ENCODE data around the gene CDC42BPA.

Gene CDC42BPA

DNA sequence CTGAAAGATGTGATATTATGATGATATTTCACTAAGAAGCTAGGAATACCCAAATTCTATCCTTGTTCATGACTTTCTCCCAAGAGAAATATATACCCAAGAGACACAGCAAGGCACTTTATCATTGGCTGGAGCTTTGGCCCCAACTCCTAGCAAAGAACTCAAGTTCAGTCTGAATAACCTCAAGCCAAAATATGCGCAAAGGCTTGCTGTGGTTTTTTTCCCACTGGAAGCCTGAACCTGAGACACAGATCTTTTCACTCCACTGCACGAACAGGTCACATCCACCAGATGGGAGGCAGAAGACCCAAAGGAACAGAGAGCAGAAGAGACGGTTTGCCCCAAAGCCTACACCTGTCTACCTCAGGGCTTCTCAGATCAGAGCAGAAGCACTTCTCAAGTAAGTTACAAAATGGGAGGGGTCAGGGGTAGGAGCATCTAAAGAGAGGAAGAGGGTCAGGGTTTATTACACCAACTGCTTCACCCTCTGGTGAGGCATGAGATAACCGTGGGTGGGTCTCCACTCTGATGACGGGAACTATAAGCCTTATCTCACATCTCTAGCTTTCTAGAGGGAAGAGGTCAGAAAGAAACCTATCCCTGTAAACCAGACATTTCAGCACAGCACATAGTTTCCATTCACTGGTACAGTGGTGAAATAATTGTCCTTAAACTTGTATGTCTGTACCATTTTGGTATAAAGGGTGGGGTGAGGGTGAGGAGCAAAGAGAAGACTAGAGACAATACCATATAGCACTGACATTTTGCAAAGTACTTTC, 17.1 kb upstream of the CDC42BPA start:
- WGBS, 2 experiments, result 93 to 95% methylated on average over 5 of the region's 5 CpGs
- H3K36me3 ChIP-seq (ENCODE audit: control insufficient read depth, insufficient read depth, low read length), result no peaks in the 10 kb centered on the region
- no peaks in the 10 kb centered on the region for H3K9me3 ChIP-seq (ENCODE audit: control insufficient read depth, low read length)
- H3K4me3 ChIP-seq (ENCODE audit: insufficient read depth, low read depth, low read length), result no peak overlapping the region
- no peaks in the 10 kb centered on the region for H3K4me1 ChIP-seq (ENCODE audit: control insufficient read depth, insufficient read depth, low read length)
- H3K27me3 ChIP-seq (ENCODE audit: control insufficient read depth, insufficient read depth, low read length, poor library complexity, severe bottlenecking), result no peaks in the 10 kb centered on the region
- no peak overlapping the region for H3K27ac ChIP-seq (ENCODE audit: insufficient read depth, low read depth, low read length, poor library complexity, severe bottlenecking)

DNA sequence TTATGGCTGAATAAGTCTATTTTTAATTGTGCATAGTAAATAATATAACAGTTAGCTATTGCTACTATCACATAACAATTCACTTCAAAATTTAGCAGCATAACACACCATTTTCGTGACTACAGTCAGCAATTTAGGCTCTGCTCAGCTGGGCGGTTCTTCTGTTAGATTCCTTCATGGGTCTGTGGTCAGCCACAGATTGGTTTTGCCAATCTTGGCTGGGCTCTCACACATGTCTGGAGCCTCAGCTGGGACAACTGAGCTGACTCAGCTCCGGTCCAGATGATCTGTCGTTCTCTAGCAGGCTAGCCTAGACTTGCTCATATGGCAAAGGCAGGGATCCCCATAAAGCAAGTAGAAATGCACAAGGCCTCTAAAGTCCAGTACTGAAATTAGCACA, 15.1 kb upstream of the CDC42BPA start:
- WGBS, 2 experiments, result 91 to 94% methylated on average over 4 of the region's 4 CpGs
- Histone ChIP-seq H3K4me3 (ENCODE audit: insufficient read depth, low read depth, low read length) (no peak overlapping the region), H3K9me3 (ENCODE audit: control insufficient read depth, low read length) (no peaks in the 10 kb centered on the region), H3K27me3 (ENCODE audit: control insufficient read depth, insufficient read depth, low read length, poor library complexity, severe bottlenecking) (no peaks in the 10 kb centered on the region), H3K4me1 (ENCODE audit: control insufficient read depth, insufficient read depth, low read length) (no peaks in the 10 kb centered on the region), H3K27ac (ENCODE audit: insufficient read depth, low read depth, low read length, poor library complexity, severe bottlenecking) (no peak overlapping the region), H3K36me3 (ENCODE audit: control insufficient read depth, insufficient read depth, low read length) (no peaks in the 10 kb centered on the region)

DNA sequence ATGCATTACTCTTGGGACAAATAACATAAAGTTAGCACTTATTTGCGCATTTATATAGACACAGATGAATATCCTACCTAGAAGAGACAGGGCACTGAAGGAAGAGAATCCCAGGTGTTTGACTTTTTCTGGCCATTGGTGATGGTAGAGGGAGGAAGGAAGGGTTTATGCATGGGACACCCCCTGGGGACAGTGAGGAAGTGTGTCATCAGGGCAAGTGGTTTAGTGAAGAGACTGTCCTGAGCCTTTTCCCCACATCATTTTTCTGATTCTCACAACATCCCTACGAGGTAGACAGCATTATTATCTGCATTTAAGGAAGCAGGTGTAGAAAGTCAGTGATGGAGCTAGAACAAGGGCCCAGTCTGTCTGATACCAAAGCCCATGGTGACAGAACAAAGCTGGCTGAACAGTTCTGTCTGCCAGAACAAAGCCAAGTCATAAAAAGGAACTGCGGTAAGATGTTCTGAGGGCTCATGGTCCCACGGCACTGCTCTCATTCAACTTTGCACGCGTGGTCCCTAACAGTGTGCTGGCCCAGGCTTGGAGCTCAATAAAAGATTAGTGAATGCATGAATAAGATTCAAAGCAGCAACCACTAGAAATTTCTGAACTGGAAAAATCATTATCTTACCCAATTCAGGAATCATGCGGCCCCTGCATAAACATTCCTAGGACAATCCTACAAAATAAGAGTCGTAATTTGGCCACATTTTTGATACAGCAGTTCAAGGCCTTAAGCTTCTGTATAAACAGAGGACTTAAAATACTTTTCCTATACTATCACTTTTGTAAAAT, 12.2 kb upstream of the CDC42BPA start:
- WGBS, 2 experiments, result 85 to 91% methylated on average over 7 to 8 of the region's 8 CpGs
- no peaks in the 10 kb centered on the region for H3K27me3 ChIP-seq (ENCODE audit: control insufficient read depth, insufficient read depth, low read length, poor library complexity, severe bottlenecking)
- H3K4me3 ChIP-seq (ENCODE audit: insufficient read depth, low read depth, low read length), result no peak overlapping the region

DNA sequence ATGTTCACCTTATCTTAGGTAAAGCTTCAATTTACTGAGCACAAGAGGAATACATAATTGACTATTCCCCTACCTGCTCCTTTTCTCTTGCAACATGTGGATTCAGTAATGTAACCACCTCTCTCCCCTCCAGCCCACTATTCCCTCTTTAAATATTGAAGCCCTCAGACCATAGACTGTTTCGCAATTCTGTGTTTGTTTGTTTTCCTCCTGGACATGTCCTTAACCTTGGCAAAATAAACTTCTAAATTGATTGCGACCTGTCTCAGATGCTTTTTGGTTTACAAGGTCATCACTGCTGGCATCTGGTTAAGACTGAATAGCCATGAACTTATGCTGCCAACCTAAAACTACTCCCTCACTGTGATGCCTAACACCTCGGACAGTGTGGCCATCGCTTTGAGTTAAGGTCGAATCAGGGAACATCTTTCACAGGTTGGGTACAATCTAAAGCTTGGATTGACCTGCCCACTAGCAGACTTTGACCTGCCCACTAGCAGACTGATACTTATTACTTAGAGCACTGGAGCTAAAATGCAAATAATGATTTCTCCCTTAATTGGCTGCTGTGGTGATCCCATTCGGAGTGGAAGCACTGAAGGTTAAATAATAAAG, 10.2 kb upstream of the CDC42BPA start:
- Histone ChIP-seq H3K27ac (ENCODE audit: insufficient read depth, low read depth, low read length, poor library complexity, severe bottlenecking) (no peak overlapping the region), H3K4me1 (ENCODE audit: control insufficient read depth, insufficient read depth, low read length) (no peaks in the 10 kb centered on the region), H3K27me3 (ENCODE audit: control insufficient read depth, insufficient read depth, low read length, poor library complexity, severe bottlenecking) (no peaks in the 10 kb centered on the region), H3K36me3 (ENCODE audit: control insufficient read depth, insufficient read depth, low read length) (no peaks in the 10 kb centered on the region), H3K4me3 (ENCODE audit: insufficient read depth, low read depth, low read length) (no peak overlapping the region), H3K9me3 (ENCODE audit: control insufficient read depth, low read length) (no peaks in the 10 kb centered on the region)
- 90% methylated on average over 5 to 6 of the region's 6 CpGs for WGBS, 2 experiments

More for the DNA sequence above, 12.2 kb upstream of the CDC42BPA start:
- no peak overlapping the region for H3K27ac ChIP-seq (ENCODE audit: insufficient read depth, low read depth, low read length, poor library complexity, severe bottlenecking)
- no peaks in the 10 kb centered on the region for H3K4me1 ChIP-seq (ENCODE audit: control insufficient read depth, insufficient read depth, low read length)
- H3K9me3 ChIP-seq (ENCODE audit: control insufficient read depth, low read length), result no peaks in the 10 kb centered on the region
- H3K36me3 ChIP-seq (ENCODE audit: control insufficient read depth, insufficient read depth, low read length), result no peaks in the 10 kb centered on the region

DNA sequence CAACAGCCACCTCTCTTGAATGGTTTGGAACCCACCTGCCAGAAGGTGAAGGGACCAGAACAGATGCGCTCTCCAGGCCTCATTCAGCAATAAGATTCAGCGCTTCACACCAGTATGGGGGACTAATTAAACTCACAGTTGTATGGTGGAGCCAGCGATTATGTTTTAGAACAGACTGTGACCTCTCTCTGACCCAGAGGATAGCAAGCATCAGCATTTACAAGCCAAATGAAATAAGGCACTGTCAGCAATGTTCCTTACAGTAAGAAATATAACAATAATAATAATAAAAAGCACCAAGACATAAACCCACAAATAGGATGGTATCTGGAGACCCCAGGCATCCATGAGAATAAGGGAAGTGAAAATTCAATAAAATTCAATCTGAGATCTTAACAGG, 6.9 kb upstream of the CDC42BPA start:
- Histone ChIP-seq H3K9me3 (ENCODE audit: control insufficient read depth, low read length) (no peaks in the 10 kb centered on the region), H3K36me3 (ENCODE audit: control insufficient read depth, insufficient read depth, low read length) (no peaks in the 10 kb centered on the region), H3K4me3 (ENCODE audit: insufficient read depth, low read depth, low read length) (no peak overlapping the region), H3K4me1 (ENCODE audit: control insufficient read depth, insufficient read depth, low read length) (peaks cover 4% of the 10 kb centered on the region), H3K27ac (ENCODE audit: insufficient read depth, low read depth, low read length, poor library complexity, severe bottlenecking) (no peak overlapping the region), H3K27me3 (ENCODE audit: control insufficient read depth, insufficient read depth, low read length, poor library complexity, severe bottlenecking) (no peaks in the 10 kb centered on the region)
- 93% methylated on average over 3 of the region's 3 CpGs for WGBS, 2 experiments

DNA sequence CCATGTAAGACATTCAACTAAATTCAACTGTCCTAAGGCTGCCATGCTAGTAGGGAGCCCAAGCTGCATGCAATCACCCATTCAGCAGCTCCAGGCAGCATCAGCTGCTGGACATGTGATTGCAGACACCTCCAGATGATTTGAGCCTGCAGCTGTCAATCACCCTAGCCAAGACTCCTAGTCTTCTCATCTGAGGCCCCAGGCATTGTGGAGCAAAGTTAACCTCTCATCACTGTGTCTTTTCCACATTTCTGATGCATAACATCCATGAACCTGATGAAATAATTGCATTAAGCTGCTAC, 5.6 kb upstream of the CDC42BPA start:
- peaks cover 11% of the 10 kb centered on the region for H3K4me1 ChIP-seq (ENCODE audit: control insufficient read depth, insufficient read depth, low read length)
- no peaks in the 10 kb centered on the region for H3K27me3 ChIP-seq (ENCODE audit: control insufficient read depth, insufficient read depth, low read length, poor library complexity, severe bottlenecking)
- no peak overlapping the region for H3K4me3 ChIP-seq (ENCODE audit: insufficient read depth, low read depth, low read length)
- no peak overlapping the region for H3K27ac ChIP-seq (ENCODE audit: insufficient read depth, low read depth, low read length, poor library complexity, severe bottlenecking)
- no peaks in the 10 kb centered on the region for H3K36me3 ChIP-seq (ENCODE audit: control insufficient read depth, insufficient read depth, low read length)
- H3K9me3 ChIP-seq (ENCODE audit: control insufficient read depth, low read length), result no peaks in the 10 kb centered on the region

DNA sequence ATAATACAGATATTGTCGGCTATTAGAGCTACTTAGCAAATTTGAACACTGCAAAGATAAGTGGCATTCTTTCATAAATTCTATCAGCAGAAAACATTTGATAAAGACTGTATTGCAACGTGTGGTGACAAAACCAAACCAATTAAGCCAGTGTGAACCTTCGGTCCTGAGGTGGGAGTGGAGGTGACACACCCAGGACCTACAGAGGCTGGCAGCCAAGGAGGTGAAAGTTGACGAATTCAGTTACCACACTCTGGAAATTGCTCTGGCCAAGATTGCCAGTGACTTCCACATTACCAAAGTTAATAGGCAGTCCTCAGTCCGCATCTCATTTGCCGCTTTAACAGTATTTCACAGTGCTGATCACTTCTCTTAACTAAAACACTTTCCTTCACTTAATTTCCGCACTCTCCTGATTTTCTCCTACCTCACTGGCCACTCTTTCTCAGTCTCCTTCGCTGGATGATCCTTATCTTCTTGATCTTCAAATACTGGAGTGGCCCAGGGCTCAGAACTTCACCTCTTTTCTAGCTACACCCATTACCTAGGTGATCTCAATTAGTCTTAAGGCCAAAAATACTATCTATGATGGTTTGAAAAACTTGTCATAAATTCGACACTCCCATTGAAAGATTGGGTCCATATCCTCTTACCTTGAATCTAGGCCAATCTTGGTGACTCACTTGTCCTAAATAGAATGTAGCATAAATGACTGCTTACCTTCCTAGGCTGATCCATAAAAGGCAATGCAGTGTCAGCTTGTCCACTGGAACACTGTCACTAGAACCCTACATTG, 5.1 kb upstream of the CDC42BPA start:
- H3K36me3 ChIP-seq (ENCODE audit: control insufficient read depth, insufficient read depth, low read length), result no peaks in the 10 kb centered on the region
- no peak overlapping the region for H3K4me3 ChIP-seq (ENCODE audit: insufficient read depth, low read depth, low read length)
- no peak overlapping the region for H3K27ac ChIP-seq (ENCODE audit: insufficient read depth, low read depth, low read length, poor library complexity, severe bottlenecking)
- 93 to 94% methylated on average over 9 of the region's 9 CpGs for WGBS, 2 experiments
- peaks cover 11% of the 10 kb centered on the region for H3K4me1 ChIP-seq (ENCODE audit: control insufficient read depth, insufficient read depth, low read length)
- H3K9me3 ChIP-seq (ENCODE audit: control insufficient read depth, low read length), result no peaks in the 10 kb centered on the region
- H3K27me3 ChIP-seq (ENCODE audit: control insufficient read depth, insufficient read depth, low read length, poor library complexity, severe bottlenecking), result no peaks in the 10 kb centered on the region

DNA sequence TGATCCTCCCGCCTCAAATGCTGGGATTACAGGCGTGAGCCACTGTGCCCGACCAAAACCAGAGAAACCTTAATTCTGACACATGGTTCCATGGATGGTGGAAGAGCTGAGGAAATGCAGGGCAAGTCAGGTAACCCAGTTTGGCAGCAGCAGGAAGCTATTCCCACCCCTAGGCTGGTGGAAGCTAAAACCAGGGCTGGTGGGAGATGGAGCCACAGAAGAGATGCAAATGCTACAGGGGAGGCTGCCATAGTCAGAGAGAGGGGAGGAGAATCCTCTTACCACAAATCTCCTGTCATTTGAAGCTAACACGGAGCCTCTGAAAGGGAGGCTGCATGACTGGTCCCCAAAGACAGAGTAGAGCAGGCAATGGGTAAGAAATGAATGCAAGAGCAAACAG, 4.1 kb upstream of the CDC42BPA start:
- no peaks in the 10 kb centered on the region for H3K36me3 ChIP-seq (ENCODE audit: control insufficient read depth, insufficient read depth, low read length)
- WGBS, 2 experiments, result 85 to 89% methylated on average over 3 to 4 of the region's 4 CpGs

DNA sequence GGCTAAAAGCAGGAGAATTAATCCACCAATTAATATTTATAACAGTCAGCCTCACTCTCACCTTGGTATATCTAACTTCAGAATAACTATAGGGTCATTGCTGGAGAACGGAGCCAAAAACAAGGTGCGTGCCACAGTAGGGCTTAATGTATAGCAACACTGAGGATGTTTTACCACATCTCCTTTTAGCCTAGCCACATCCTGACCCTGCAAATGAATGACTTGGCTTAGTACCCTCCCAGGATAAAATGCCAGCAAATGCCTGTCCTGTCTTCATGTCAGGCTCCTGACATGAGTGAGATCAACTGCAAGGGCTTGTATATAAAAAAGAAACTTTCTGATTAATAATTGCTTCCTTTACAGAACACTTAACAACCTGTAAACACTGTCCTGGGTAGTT, 2.7 kb upstream of the CDC42BPA start:
- H3K4me1 ChIP-seq (ENCODE audit: control insufficient read depth, insufficient read depth, low read length), result peaks cover 11% of the 10 kb centered on the region
- H3K4me3 ChIP-seq (ENCODE audit: insufficient read depth, low read depth, low read length), result no peak overlapping the region
- H3K9me3 ChIP-seq (ENCODE audit: control insufficient read depth, low read length), result no peaks in the 10 kb centered on the region
- WGBS, 2 experiments, result 96% methylated on average over 2 of the region's 2 CpGs
- H3K27ac ChIP-seq (ENCODE audit: insufficient read depth, low read depth, low read length, poor library complexity, severe bottlenecking), result no peak overlapping the region
- no peaks in the 10 kb centered on the region for H3K36me3 ChIP-seq (ENCODE audit: control insufficient read depth, insufficient read depth, low read length)
- H3K27me3 ChIP-seq (ENCODE audit: control insufficient read depth, insufficient read depth, low read length, poor library complexity, severe bottlenecking), result no peaks in the 10 kb centered on the region

More for the DNA sequence above, 4.1 kb upstream of the CDC42BPA start:
- H3K4me3 ChIP-seq (ENCODE audit: insufficient read depth, low read depth, low read length), result no peak overlapping the region
- H3K4me1 ChIP-seq (ENCODE audit: control insufficient read depth, insufficient read depth, low read length), result peaks cover 11% of the 10 kb centered on the region
- no peaks in the 10 kb centered on the region for H3K27me3 ChIP-seq (ENCODE audit: control insufficient read depth, insufficient read depth, low read length, poor library complexity, severe bottlenecking)
- no peak overlapping the region for H3K27ac ChIP-seq (ENCODE audit: insufficient read depth, low read depth, low read length, poor library complexity, severe bottlenecking)
- H3K9me3 ChIP-seq (ENCODE audit: control insufficient read depth, low read length), result no peaks in the 10 kb centered on the region

DNA sequence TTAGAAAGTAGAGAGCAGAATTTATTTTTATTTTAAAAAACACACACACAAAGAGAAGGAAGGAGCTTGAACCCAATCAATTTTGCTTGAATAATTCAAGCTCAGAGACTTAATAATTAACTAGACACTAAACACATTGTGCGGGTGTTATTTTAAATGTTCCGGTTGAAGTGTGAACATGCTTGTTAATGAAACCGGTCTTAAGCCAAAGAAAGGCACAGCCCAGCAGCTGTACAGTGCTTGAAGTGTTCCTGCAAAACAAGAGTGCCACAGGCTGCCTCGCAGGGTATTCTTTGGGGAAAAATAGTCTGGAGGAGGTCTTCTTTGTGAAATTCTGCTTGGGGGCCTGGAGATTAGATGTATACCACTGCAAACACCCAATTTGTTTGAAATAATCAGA, 2.2 kb upstream of the CDC42BPA start:
- Histone ChIP-seq H3K27ac (ENCODE audit: insufficient read depth, low read depth, low read length, poor library complexity, severe bottlenecking) (no peak overlapping the region), H3K36me3 (ENCODE audit: control insufficient read depth, insufficient read depth, low read length) (no peaks in the 10 kb centered on the region), H3K4me3 (ENCODE audit: insufficient read depth, low read depth, low read length) (no peak overlapping the region), H3K9me3 (ENCODE audit: control insufficient read depth, low read length) (no peaks in the 10 kb centered on the region), H3K27me3 (ENCODE audit: control insufficient read depth, insufficient read depth, low read length, poor library complexity, severe bottlenecking) (no peaks in the 10 kb centered on the region), H3K4me1 (ENCODE audit: control insufficient read depth, insufficient read depth, low read length) (peaks cover 11% of the 10 kb centered on the region)
- 84 to 87% methylated on average over 4 of the region's 4 CpGs for WGBS, 2 experiments
